ENCODE results near the gene CASK.

GRCh38 chrX:41796577-41796976 is 126.8 kb downstream of the CASK start:
- no peak for TF ChIP-seq POLR2A (IDR thresholded peaks at IDR 0.05; ENCODE audit: low read depth)
- TF ChIP-seq CTCF (IDR thresholded peaks at IDR 0.05) = no peak
